Adipose tissue (tissue), 3 donors: ENCODE measurements around the gene RPS21. TPM values are rescaled to one million over a fixed set of nuclear protein-coding genes. Genes with fewer than 3 reads are reported as not detected.

Experiments
- H3K27ac ChIP-seq: one replicate; pipeline ENCODE4 v1.5.1; 2013; ENCODE audit warnings: low read depth, low read length
- WGBS, 3 donors: extraction: QIAGEN DNeasy Blood & Tissue Kit; methylation state at CpG; one replicate each; pipeline ENCODE4 v1.1.7; 2013; 5-methylcytosine and 5-hydroxymethylcytosine counted together
- polyA plus RNA-seq, 3 donors: library from polyadenylated mRNA; stranded (reverse); fragments of 200-250 nt; gene quantifications; one replicate each; pipeline ENCODE4 v1.2.3, GENCODE V29; 2013
- donor health status: healthy with polysubstance abuse.
- donor health status: Bipolar disorder and iron deficiency.
- donor health status: healthy.

The RPS21 gene
- polyA plus RNA-seq, 3 donors: 3,685 to 4,426 (median 4,284) TPM

- H3K27ac ChIP-seq: no peak within 1 kb of the TSS
- WGBS, 3 donors: 28 to 77% (median 74%) methylated on average over 28 of the region's 28 CpGs
Observed at GRCh38 chr20:62427172-62428001, 40.5 kb downstream of the RPS21 start, which contains the start of gene RBBP8NL. TSS of gene RBBP8NL (minus strand) at chr20:62427539. CDS start at chr20:62419647, 7,892 bp downstream.

DNA sequence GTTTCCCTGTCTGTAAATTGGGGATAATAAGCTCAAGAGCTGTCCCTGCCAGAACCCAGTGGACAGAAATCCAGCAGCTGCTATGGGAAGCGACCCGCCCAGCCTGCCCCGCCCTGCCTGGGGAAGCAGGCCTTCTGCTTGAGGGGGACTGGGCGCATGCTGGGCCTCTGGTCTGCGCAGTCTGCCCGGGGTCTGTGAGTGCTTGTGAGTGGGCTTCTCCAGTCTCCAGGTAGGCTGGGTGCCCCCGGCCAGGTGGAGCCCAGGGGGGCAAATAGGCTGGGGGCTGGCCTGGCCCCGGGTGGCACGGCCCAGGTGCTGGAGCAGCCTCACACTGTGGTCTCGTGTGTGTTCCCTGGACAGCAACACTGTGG lies 41.1 kb downstream of the RPS21 start:
- 80 to 85% (median 81%) methylated on average over 9 to 10 of the region's 10 CpGs for WGBS, 3 donors
- H3K27ac ChIP-seq: no peak overlapping the region

- 46 to 64% (median 52%) methylated on average over 30 to 31 of the region's 31 CpGs for WGBS, 3 donors
- H3K27ac ChIP-seq: no peak overlapping the region
Observed at GRCh38 chr20:62428396-62429295, 41.7 kb downstream of the RPS21 start.

DNA sequence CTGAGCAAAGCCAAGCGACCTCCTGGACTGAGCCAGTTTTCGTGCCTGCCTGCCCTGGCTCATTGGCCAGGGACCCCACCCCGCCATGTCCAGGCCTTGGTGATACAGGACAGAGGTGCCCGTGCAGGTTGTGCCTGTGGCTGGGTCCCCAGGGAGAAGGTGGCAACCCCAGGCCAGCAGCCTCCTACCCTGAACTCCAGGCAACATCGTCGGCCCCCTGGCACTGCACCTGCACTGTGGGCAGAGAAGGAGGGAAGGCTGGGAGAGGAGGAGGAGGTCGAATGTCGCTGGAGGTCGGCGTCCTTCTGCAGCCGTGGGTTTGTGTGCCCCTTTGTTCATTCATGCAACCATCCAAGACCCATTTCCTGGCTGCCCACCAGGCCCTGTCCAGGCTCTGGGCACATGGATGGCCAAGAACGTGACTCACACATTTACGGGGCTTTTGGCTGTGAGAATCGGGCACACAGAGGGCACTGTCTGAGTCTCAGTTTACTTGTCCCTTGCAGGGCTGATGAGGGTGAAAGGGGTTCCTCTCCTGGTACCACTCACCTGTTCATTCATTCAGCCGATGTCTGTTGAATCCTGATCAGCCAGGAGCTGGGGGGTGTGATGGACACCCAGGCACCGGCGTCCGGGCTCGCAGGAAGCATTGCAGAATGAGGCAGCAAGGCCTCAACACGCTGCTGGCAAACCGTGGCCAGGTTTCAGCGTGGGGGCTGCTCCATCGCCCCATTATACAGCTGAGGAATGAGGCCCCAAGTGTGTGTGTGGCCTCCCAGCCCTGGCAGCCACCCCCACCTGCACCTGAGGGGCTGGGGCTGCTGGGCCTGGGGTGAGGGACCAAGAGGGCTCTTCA lies 42.8 kb downstream of the RPS21 start:
- WGBS, 3 donors: 80 to 88% (median 85%) methylated on average over 22 to 23 of the region's 23 CpGs
- H3K27ac ChIP-seq: no peak overlapping the region

DNA sequence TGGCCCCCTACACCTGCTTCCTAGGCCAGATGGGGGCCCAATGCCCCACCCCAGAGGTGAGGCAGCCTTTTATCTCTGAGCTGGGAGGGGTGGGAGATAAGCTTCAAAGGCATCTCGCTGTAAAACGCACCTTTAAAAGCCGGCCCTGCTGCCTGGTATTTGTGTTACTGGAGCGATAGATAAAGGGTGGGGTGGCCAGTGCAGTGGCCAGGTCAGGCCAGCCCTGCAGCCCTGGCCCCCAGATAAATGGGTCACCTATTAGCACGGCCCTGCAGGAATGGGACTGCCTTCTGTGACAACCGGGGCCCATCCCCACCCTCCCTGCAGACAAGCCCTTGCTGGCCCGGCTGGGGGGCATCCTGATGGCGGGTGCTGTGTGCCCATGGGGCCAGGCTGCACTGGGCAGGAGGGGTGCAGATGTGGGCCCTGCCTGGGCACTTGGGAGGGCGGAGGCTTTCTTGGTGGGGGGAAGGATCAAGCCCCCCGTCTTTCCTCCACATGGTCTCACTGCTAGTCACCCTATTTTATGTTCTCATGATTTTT lies 43.5 kb downstream of the RPS21 start:
- WGBS, 3 donors: 52 to 70% (median 69%) methylated on average over 10 of the region's 10 CpGs
- H3K27ac ChIP-seq: no peak overlapping the region

DNA sequence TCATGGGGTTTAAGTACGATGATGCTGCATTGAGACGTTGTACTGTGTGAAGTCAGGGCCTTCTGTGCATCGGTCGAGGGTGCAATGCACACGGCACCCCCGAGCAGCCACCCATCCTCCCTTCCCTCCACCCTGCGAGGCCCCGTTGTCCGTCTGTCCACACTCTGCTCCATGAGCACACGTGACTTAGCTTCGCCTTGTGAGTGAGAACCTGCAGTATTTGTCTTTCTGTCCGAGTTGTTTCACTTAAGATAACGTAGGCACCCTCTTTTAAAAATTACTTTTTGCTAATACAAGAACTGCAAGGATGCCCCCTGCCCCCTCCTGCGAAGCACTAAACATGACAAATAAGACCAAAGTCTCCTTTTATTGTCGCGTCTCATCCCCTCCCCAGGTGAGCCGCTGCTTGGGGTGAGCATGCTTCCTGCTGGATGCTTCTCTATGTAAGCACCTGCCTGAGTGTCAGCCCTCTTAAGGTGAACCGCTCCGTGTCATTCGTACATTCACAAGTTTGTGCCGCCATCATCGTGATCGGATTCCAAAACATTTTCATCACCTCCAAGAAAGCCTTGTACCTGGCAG lies 44.1 kb downstream of the RPS21 start:
- no peak overlapping the region for H3K27ac ChIP-seq
- 43 to 73% (median 72%) methylated on average over 23 of the region's 23 CpGs for WGBS, 3 donors

- WGBS, 3 donors: 24 to 54% (median 45%) methylated on average over 32 of the region's 32 CpGs
- no peak overlapping the region for H3K27ac ChIP-seq
Observed at GRCh38 chr20:62433658-62434497, 47.0 kb downstream of the RPS21 start.

- WGBS, 3 donors: 88 to 95% (median 93%) methylated on average over 3 of the region's 3 CpGs
Observed at GRCh38 chr20:62436692-62437091, 49.8 kb downstream of the RPS21 start.

DNA sequence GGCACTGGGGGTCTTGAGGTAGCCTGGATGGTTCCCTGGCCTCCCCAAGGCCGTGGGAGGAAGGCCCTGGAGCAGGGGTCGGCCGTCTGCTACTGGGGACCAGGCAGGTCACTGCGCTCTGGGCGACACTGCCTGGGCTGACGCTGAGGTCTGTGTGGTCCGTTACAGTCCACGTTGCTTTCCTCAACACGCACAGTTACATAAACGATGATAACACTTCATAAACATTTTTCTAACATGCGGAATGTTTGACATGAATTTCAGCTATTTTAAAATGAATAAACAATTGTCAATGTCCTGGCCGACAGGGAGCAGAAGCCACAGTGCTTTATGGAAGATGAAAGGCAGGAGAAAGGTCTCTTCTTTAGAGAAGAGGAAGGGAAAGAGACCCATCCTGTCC lies 50.6 kb downstream of the RPS21 start:
- WGBS, 3 donors: 76 to 83% (median 79%) methylated on average over 12 of the region's 12 CpGs
- H3K27ac ChIP-seq: no peak overlapping the region

More at GRCh38 chr20:62436692-62437091, 49.8 kb downstream of the RPS21 start:
- H3K27ac ChIP-seq: no peak overlapping the region

DNA sequence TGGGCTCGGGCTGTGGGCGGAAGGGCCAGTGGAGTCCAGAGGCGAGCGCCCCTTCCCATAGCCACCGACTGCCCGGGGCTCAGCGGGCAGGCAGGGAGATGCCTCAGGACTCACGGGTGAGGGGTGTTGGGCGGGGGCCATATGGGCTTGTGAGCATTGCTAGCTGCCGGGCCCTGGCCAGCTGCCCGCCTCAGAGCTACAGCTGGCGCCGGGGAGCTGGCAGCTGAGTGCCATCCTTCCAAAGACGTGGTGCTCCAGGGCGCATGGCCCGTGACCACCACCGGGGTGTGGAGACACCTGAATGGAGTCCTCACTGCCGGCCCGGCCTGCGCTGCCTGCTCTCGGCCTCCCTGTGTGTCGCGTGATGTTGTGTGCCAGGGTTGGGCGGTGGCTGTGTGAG lies 51.0 kb downstream of the RPS21 start:
- no peak overlapping the region for H3K27ac ChIP-seq
- 78 to 86% (median 84%) methylated on average over 24 of the region's 24 CpGs for WGBS, 3 donors

Other genes with a start within 250 kb of the RPS21 start
- 100 to 1,000 TPM; 187 to 519 (median 266) TPM for gene PSMA7, start 243.7 kb upstream of the RPS21 start, polyA plus RNA-seq
- gene SS18L1, start 243.3 kb upstream of the RPS21 start, polyA plus RNA-seq: 1 to 10 TPM; 4.8 to 7.2 (median 4.9) TPM
- gene MTG2, start 204.1 kb upstream of the RPS21 start, polyA plus RNA-seq: 10 to 100 TPM; 16.9 to 22.7 (median 17.0) TPM
- gene HRH3, start 166.8 kb upstream of the RPS21 start, polyA plus RNA-seq: under 1 TPM in 1 of 3 donors, not detected in 2; 0.10 TPM
- 10 to 100 TPM; 12.8 to 24.5 (median 15.1) TPM for gene OSBPL2, start 148.6 kb upstream of the RPS21 start, polyA plus RNA-seq
- gene ADRM1, start 84.1 kb upstream of the RPS21 start, polyA plus RNA-seq: 100 to 1,000 TPM in 1 of 3 donors, 10 to 100 TPM in 2; 73.2 to 131 (median 81.4) TPM
- gene LAMA5, start 19.8 kb upstream of the RPS21 start, polyA plus RNA-seq: 100 to 1,000 TPM in 1 of 3 donors, 10 to 100 TPM in 2; 46.3 to 364 (median 81.1) TPM
- 1 to 10 TPM; 1.3 to 1.8 (median 1.6) TPM for gene CABLES2, start 20.2 kb downstream of the RPS21 start, polyA plus RNA-seq
- under 1 TPM in 2 of 3 donors, not detected in 1; 0.09 to 0.61 TPM for gene RBBP8NL, start 40.4 kb downstream of the RPS21 start, polyA plus RNA-seq
- gene GATA5, start 88.9 kb downstream of the RPS21 start, polyA plus RNA-seq: under 1 TPM; 0.02 to 0.67 (median 0.65) TPM